ENCODE data around the gene TTLL9. TPM values are rescaled to one million over a fixed set of nuclear protein-coding genes. Genes with fewer than 3 reads are reported as not detected.

TTLL9 gene
- total and polyA plus RNA-seq, 2 of the 13 experiments (the other 11 are each of a cell fraction or from before 2014, with no cell fraction given): not detected

- BruUV-seq (replicated peaks): no TSS peak
- in situ Hi-C loops (cut with HindIII; ENCODE audit: extremely low pct_ligation_motif_present, low pct_unique_long_range_greater_than_20kb): loop anchor here (5.0 kb wide), 1 partner anchor 94 kb away; no protein-coding TSS in a partner anchor
- peak; percentile 92 for FAIRE-seq
- TF ChIP-seq BORCS8-MEF2B (CRISPR knock-in tag; IDR thresholded peaks at IDR 0.05) (peak; percentile 66; the same call in 1 of the 2 replicates), MED8 (CRISPR knock-in tag; IDR thresholded peaks at IDR 0.05; ENCODE audit: insufficient replicate concordance) (no peak), ZNF567 (CRISPR knock-in tag; IDR thresholded peaks at IDR 0.05; ENCODE audit: borderline replicate concordance) (peak; percentile 92; the same call in 1 of the 2 replicates), ZNF24 (IDR thresholded peaks at IDR 0.05) (0 out of 2 replicates have a peak, but pooled peaks have one; percentile 12), HIVEP1 (CRISPR knock-in tag; IDR thresholded peaks at IDR 0.05) (peak; percentile 84), ZNF549 (CRISPR knock-in tag; IDR thresholded peaks at IDR 0.05) (no peak), CREB1 (IDR thresholded peaks at IDR 0.05) (no peak), CREB1 (CRISPR knock-in tag; IDR thresholded peaks at IDR 0.05) (peak; percentile 45; the same call in 1 of the 2 replicates), ETV6 (CRISPR knock-in tag; conservative IDR thresholded peaks at IDR 0.05) (peak; percentile 56), ZNF652 (CRISPR knock-in tag; IDR thresholded peaks at IDR 0.05; ENCODE audit: borderline replicate concordance, low read depth) (no peak), ZNF180 (CRISPR knock-in tag; IDR thresholded peaks at IDR 0.05; ENCODE audit: borderline replicate concordance, low read depth) (peak; percentile 95), GFI1 (CRISPR knock-in tag; IDR thresholded peaks at IDR 0.05; ENCODE audit: borderline replicate concordance) (peak; percentile 46; the same call in 1 of the 2 replicates), HDAC1 (CRISPR knock-in tag; IDR thresholded peaks at IDR 0.05) (peak; percentile 62; the same call in 1 of the 2 replicates), JDP2 (CRISPR knock-in tag; IDR thresholded peaks at IDR 0.05; ENCODE audit: borderline replicate concordance) (no peak), ZNF317 (CRISPR knock-in tag; IDR thresholded peaks at IDR 0.05) (peak; percentile 71), HCFC1 (IDR thresholded peaks at IDR 0.05; ENCODE audit: low read depth, low read length) (peak; percentile 59), ARID2 (CRISPR knock-in tag; IDR thresholded peaks at IDR 0.05; ENCODE audit: borderline replicate concordance) (no peak), ZNF232 (CRISPR knock-in tag; IDR thresholded peaks at IDR 0.05; ENCODE audit: borderline replicate concordance) (peak; percentile 92)
- TF ChIP-seq, protein P1, sequence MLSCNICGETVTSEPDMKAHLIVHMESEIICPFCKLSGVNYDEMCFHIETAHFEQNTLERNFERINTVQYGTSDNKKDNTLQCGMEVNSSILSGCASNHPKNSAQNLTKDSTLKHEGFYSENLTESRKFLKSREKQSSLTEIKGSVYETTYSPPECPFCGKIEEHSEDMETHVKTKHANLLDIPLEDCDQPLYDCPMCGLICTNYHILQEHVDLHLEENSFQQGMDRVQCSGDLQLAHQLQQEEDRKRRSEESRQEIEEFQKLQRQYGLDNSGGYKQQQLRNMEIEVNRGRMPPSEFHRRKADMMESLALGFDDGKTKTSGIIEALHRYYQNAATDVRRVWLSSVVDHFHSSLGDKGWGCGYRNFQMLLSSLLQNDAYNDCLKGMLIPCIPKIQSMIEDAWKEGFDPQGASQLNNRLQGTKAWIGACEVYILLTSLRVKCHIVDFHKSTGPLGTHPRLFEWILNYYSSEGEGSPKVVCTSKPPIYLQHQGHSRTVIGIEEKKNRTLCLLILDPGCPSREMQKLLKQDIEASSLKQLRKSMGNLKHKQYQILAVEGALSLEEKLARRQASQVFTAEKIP (CRISPR knock-in tag; IDR thresholded peaks at IDR 0.05; ENCODE audit: borderline replicate concordance): no peak
- TF ChIP-seq, protein P2, sequence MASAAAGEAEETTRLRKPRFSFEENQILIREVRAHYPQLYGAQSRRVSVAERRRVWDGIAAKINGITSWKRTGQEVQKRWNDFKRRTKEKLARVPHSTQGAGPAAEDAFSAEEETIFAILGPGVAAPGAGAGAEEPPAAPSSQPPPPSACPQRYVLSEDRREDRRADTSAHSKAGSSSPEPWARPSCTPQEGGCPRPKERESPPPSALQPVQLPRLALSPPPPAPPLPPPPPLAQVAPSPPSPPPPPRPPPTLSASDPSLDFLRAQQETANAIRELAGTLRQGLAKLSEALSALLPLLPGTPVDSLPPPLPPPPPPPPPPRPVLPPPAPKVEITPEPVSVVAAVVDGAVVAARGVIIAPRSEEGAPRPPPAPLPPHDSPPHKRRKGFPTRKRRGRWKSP (CRISPR knock-in tag; IDR thresholded peaks at IDR 0.05): peak; percentile 71; the same call in 1 of the 2 replicates
- TF ChIP-seq, protein P3, sequence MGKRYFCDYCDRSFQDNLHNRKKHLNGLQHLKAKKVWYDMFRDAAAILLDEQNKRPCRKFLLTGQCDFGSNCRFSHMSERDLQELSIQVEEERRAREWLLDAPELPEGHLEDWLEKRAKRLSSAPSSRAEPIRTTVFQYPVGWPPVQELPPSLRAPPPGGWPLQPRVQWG (CRISPR knock-in tag; IDR thresholded peaks at IDR 0.05; ENCODE audit: borderline replicate concordance, low read depth): peak; percentile 87; the same call in 1 of the 2 replicates
Observed at GRCh38 chr20:31951530-31952453, 81.4 kb downstream of the TTLL9 start, which contains the start of gene PDRG1. TSS of gene PDRG1 (minus strand) at chr20:31952046. CDS start at chr20:31951961, 85 bp downstream.

More at GRCh38 chr20:31951530-31952453, 81.4 kb downstream of the TTLL9 start, which contains the start of gene PDRG1:
- Histone ChIP-seq H3K79me2 (ENCODE audit: insufficient read depth, low read length) (peaks cover 29% of the 10 kb centered on the region), H3K27me3 (ENCODE audit: control insufficient read depth in 1 of 2, insufficient read depth in 2 of 2, low read length in 2 of 2) (no peaks in the 10 kb centered on the region; a peak in 1 of 5 replicates), H3K27ac (ENCODE audit: extremely low read length, insufficient read depth, low read length) (peak within 1 kb of the TSS; percentile 73), H4K20me1 (ENCODE audit: insufficient read depth, low read length) (peaks cover 13% of the 10 kb centered on the region; the same call in 1 of the 2 replicates), H3K4me1 (ENCODE audit: insufficient read depth, low read length) (peaks cover 15% of the 10 kb centered on the region), H3K36me3 (replicated peaks in 1 of 2; ENCODE audit: control insufficient read depth in 1 of 2, insufficient read depth in 2 of 2, low read length in 2 of 2) (peaks cover 28 to 31% of the 10 kb centered on the region in 2 experiments), H3K4me3 (replicated peaks in 1 of 3; ENCODE audit: insufficient read depth in 1 of 3, low read depth in 2 of 3, low read length in 3 of 3) (peak within 1 kb of the TSS; percentile 96 to 98 (median 98)), H2AFZ (ENCODE audit: low read length) (no peak within 1 kb of the TSS), H3K4me2 (ENCODE audit: low read depth, low read length) (peak within 1 kb of the TSS; percentile 99), H3K9ac (ENCODE audit: insufficient read depth, low read depth, low read length) (peak within 1 kb of the TSS; percentile 98), H3K9me3 (ENCODE audit: low read length) (no peaks in the 10 kb centered on the region)
- DNase-seq (ENCODE audit: low spot score) (peak; percentile 98), ATAC-seq (peak; percentile 96)
- intact Hi-C loops (cut with micrococcal nuclease; ENCODE audit: unreplicated experiment): loop anchor here (1.0 to 10.0 kb wide), 3 partner anchors 81 to 127 kb away; no protein-coding TSS in a partner anchor
- 2% methylated on average over 45 of the region's 63 CpGs for WGBS (ENCODE audit: low lambda C conversion rate)
- POLR2A ChIA-PET: interaction anchor here (0.6 to 1.8 kb wide), 21 partner anchors 9 to 272 kb away, joined by 3 to 12 read pairs (median 4); partner anchors contain the start of gene TM9SF4
- CTCF ChIA-PET (ENCODE audit: low intra/inter-chr PET ratio, low total read pairs): interaction anchor here (0.9 to 2.3 kb wide), 5 partner anchors 80 to 129 kb away, joined by 3 to 47 read pairs (median 8); no protein-coding TSS in a partner anchor

All from HepG2 (cell line).